ENCODE data around the gene CBFA2T3.

Gene CBFA2T3

DNA sequence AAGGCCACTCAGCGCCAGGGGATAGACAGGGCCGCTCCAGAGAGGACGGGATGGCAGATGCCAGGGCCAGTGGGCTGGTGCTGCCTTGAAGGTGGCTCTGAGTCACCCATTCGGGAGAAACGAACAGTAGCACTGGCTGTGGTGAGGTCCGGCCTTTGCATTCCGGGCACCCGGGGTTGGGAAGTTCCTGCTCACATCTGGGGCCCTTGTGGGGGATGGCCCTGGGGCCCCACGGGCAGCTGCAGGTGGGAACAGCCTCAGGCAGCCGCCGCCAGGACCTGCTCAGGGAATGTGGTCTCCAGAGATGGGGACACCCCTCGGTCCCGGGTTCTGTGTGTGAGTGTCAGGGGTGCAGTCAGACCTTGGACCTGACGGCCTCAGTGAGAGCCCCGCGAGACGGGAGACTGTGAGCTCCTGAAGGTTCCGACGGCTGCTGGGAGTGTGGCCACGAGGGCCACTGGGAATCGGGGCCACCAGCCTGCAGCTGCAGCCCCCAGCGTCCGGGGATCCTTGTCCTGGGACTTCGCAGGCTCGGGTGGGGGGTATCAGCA lies 1.4 kb downstream of the CBFA2T3 start:
- H3K4me3 Mint-ChIP-seq: no peak overlapping the region
- H3K36me3 Mint-ChIP-seq (ENCODE audit: low read depth): no peaks in the 10 kb centered on the region
- DNase-seq: no peak
- peaks cover 42% of the 10 kb centered on the region for H3K4me1 Mint-ChIP-seq
- TF ChIP-seq, protein P1, sequence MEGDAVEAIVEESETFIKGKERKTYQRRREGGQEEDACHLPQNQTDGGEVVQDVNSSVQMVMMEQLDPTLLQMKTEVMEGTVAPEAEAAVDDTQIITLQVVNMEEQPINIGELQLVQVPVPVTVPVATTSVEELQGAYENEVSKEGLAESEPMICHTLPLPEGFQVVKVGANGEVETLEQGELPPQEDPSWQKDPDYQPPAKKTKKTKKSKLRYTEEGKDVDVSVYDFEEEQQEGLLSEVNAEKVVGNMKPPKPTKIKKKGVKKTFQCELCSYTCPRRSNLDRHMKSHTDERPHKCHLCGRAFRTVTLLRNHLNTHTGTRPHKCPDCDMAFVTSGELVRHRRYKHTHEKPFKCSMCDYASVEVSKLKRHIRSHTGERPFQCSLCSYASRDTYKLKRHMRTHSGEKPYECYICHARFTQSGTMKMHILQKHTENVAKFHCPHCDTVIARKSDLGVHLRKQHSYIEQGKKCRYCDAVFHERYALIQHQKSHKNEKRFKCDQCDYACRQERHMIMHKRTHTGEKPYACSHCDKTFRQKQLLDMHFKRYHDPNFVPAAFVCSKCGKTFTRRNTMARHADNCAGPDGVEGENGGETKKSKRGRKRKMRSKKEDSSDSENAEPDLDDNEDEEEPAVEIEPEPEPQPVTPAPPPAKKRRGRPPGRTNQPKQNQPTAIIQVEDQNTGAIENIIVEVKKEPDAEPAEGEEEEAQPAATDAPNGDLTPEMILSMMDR (IDR thresholded peaks at IDR 0.05): no peak
- peaks cover 4% of the 10 kb centered on the region for H3K27me3 Mint-ChIP-seq (ENCODE audit: low read depth, poor library complexity)
- H3K9me3 Mint-ChIP-seq: no peaks in the 10 kb centered on the region
- H3K27ac Mint-ChIP-seq: no peak overlapping the region

DNA sequence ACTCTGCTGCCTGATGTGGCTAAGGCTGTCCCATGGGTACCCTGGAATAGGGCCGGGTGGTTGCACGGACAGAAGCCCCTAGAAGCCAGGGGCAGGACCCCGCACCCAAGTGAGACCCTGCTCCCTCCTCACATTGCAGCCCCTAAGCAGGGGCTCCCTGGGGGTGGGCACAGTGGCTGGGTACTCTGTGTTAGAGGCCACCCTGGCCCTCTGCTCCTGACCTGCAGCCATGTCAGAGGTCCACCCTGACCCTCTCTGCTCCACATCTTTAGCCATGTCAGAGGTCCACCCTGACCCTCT lies 2.1 kb downstream of the CBFA2T3 start:
- H3K4me3 Mint-ChIP-seq: no peak overlapping the region
- no peaks in the 10 kb centered on the region for H3K36me3 Mint-ChIP-seq (ENCODE audit: low read depth)
- H3K9me3 Mint-ChIP-seq: no peaks in the 10 kb centered on the region
- no peak for DNase-seq
- peaks cover 44% of the 10 kb centered on the region for H3K4me1 Mint-ChIP-seq
- TF ChIP-seq, protein P1 (IDR thresholded peaks at IDR 0.05): no peak
- no peak overlapping the region for H3K27ac Mint-ChIP-seq
- peaks cover 4% of the 10 kb centered on the region for H3K27me3 Mint-ChIP-seq (ENCODE audit: low read depth, poor library complexity)

DNA sequence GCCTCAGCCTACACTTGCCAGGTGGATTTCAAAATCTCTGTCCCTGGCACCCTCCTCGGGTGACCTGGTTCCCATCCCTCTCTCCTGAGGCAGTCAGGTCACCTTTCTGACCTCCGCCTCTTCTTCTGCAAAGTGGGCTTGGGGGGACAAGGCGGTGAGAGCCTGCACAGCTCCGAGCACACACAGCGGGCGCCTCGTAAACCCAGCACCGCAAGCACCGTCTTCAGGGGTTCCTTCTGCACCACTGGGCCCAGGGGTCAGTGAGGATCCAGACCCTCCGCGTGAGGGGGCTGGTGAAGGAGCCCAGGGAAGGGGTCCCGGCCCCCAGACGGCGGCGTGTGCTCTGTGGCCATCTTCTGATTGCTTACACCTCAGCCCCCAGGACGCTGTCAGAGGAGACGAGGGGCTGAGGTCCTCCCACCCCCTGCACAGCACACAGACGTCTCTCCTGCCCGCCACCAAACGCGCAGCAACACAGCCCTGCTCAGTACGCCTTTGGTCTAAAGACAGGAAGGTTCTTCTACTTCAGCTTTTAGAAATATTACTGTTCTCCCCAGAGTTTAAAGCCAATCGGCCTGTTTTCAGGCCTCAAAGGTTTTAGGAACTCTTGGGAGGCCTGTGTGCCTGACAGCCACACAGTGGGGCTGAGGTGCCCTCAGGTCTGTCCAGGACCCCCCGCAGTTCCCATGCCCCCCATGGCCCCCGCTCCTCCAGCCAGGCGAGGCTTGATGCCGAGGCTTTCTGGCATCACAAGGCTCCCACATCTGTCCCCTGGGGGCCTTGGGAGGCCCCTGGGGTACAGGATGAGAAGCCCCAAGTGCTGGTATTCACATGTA lies 2.7 kb downstream of the CBFA2T3 start:
- peaks cover 3% of the 10 kb centered on the region for H3K27me3 Mint-ChIP-seq (ENCODE audit: low read depth, poor library complexity)
- H3K36me3 Mint-ChIP-seq (ENCODE audit: low read depth): no peaks in the 10 kb centered on the region
- no peak overlapping the region for H3K4me3 Mint-ChIP-seq
- DNase-seq: no peak
- H3K4me1 Mint-ChIP-seq: peaks cover 44% of the 10 kb centered on the region
- H3K9me3 Mint-ChIP-seq: no peaks in the 10 kb centered on the region
- H3K27ac Mint-ChIP-seq: no peak overlapping the region
- TF ChIP-seq, protein P1 (IDR thresholded peaks at IDR 0.05): no peak

DNA sequence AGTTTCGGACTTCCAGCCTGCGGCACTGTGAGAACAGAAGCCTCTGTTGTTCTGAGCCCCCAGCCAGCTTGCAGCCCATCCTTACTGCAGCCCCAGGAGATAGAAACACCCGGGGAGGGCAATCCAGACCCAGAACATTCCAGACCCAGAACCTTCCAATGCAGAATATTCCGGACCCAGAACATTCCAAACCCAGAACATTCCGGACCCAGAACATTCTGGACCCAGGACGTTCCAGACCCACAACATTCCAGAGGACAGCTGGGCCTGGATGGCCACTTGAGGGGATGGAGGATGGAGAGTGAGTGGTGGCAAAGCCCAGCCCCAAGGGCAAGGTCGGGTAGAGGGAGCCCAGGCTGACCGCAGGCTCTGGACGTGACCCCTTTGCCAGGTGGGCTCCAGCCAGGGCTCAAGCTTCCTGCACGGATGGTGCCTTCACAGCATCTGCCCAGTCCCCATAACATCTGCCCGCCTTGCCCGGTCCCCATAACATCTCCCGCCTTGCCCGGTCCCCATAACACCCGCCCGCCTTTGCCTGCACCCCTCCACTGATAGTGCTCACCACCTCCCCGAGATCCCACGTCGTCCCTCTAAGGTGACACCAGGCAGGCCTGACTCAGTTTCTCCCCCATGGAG lies 3.5 kb downstream of the CBFA2T3 start:
- no peak overlapping the region for H3K27ac Mint-ChIP-seq

DNA sequence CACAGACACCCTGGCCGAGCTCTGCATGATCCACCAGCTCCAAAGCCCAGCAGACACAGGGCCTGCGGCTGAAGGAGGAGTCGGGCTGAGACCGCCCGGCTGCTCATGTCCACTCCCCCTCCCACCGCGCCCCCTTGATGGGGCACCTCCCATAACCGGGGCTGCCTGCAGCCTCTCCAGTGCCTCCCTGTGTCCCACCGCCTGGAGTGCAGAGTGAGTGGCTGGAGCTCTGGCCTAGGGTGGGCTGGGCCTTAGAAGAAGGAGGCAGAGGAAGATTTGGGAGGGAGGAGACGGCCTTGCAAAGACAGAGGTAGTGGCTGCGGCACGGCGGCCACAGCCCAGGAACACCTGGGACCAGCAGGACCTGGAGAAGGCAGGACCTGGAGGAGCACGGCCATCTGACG lies 4.0 kb downstream of the CBFA2T3 start:
- TF ChIP-seq, protein P1 (IDR thresholded peaks at IDR 0.05): no peak
- H3K4me1 Mint-ChIP-seq: peaks cover 44% of the 10 kb centered on the region
- H3K36me3 Mint-ChIP-seq (ENCODE audit: low read depth): no peaks in the 10 kb centered on the region
- no peak overlapping the region for H3K27ac Mint-ChIP-seq
- H3K4me3 Mint-ChIP-seq: no peak overlapping the region
- peak; percentile 67 for DNase-seq
- H3K9me3 Mint-ChIP-seq: no peaks in the 10 kb centered on the region
- no peaks in the 10 kb centered on the region for H3K27me3 Mint-ChIP-seq (ENCODE audit: low read depth, poor library complexity)

More for the DNA sequence above, 3.5 kb downstream of the CBFA2T3 start:
- no peak for DNase-seq
- TF ChIP-seq, protein P1 (IDR thresholded peaks at IDR 0.05): no peak
- peaks cover 44% of the 10 kb centered on the region for H3K4me1 Mint-ChIP-seq
- H3K4me3 Mint-ChIP-seq: no peak overlapping the region
- no peaks in the 10 kb centered on the region for H3K27me3 Mint-ChIP-seq (ENCODE audit: low read depth, poor library complexity)
- H3K36me3 Mint-ChIP-seq (ENCODE audit: low read depth): no peaks in the 10 kb centered on the region
- H3K9me3 Mint-ChIP-seq: no peaks in the 10 kb centered on the region

All from nephron progenitor cell (in vitro differentiated cells).